Embryonic facial prominence (tissue), 1 donor: ENCODE data around the gene TSPAN9.

Experiments
- DNase-seq: peaks from one replicate; pipeline ENCODE4 v3.0.0-alpha.2; 2016; ENCODE audit errors: extremely low spot score

TSPAN9 gene

GRCh38 chr12:3225154-3225795 lies 148.1 kb downstream of the TSPAN9 start:
- DNase-seq: no peak

GRCh38 chr12:3225796-3226180 lies 148.6 kb downstream of the TSPAN9 start:
- no peak for DNase-seq

- DNase-seq: no peak
These were observed 149.1 kb downstream of the TSPAN9 start for GRCh38 chr12:3226264-3226663.

- DNase-seq: no peak
These were observed 150.1 kb downstream of the TSPAN9 start for GRCh38 chr12:3227076-3227975.

- no peak for DNase-seq
These were observed 151.4 kb downstream of the TSPAN9 start for GRCh38 chr12:3228552-3228951.

GRCh38 chr12:3229577-3229976 lies 152.4 kb downstream of the TSPAN9 start:
- DNase-seq: no peak

GRCh38 chr12:3230758-3231375 lies 153.7 kb downstream of the TSPAN9 start:
- DNase-seq: no peak

GRCh38 chr12:3231399-3231876 lies 154.3 kb downstream of the TSPAN9 start:
- no peak for DNase-seq

GRCh38 chr12:3233797-3234196 lies 156.6 kb downstream of the TSPAN9 start:
- DNase-seq: no peak

- no peak for DNase-seq
These were observed 159.4 kb downstream of the TSPAN9 start for GRCh38 chr12:3236345-3237187.

- no peak for DNase-seq
These were observed 161.0 kb downstream of the TSPAN9 start for GRCh38 chr12:3238196-3238595.

GRCh38 chr12:3241621-3242020 lies 164.4 kb downstream of the TSPAN9 start:
- no peak for DNase-seq

GRCh38 chr12:3242199-3242863 lies 165.2 kb downstream of the TSPAN9 start:
- DNase-seq: no peak

GRCh38 chr12:3243376-3244084 lies 166.4 kb downstream of the TSPAN9 start:
- no peak for DNase-seq

GRCh38 chr12:3244219-3244750 lies 167.1 kb downstream of the TSPAN9 start:
- DNase-seq: no peak

GRCh38 chr12:3246253-3246652 lies 169.1 kb downstream of the TSPAN9 start:
- no peak for DNase-seq

GRCh38 chr12:3247077-3247476 lies 169.9 kb downstream of the TSPAN9 start:
- no peak for DNase-seq

- DNase-seq: no peak
These were observed 170.5 kb downstream of the TSPAN9 start for GRCh38 chr12:3247629-3248161.

- no peak for DNase-seq
These were observed 172.1 kb downstream of the TSPAN9 start for GRCh38 chr12:3249081-3249800.
